HG03060 (cell line): ENCODE data around the gene TSPAN12.

Source experiments
- ATAC-seq: cut with Tn5 transposase; IDR thresholded peaks from one replicate; pipeline ENCODE4 v1.9.1; 2021; ENCODE audit warnings: low read depth, moderate number of reproducible peaks; ENCODE audit not compliant: unreplicated experiment

Gene TSPAN12

GRCh38 chr7:120852700-120853099 lies 5.2 kb downstream of the TSPAN12 start:
- ATAC-seq = no peak

- ATAC-seq = no peak
Measured at GRCh38 chr7:120843109-120843508, 14.8 kb downstream of the TSPAN12 start.

- ATAC-seq = no peak
Measured at GRCh38 chr7:120842121-120842621, 15.8 kb downstream of the TSPAN12 start.

GRCh38 chr7:120841608-120842007 lies 16.3 kb downstream of the TSPAN12 start:
- ATAC-seq = no peak

GRCh38 chr7:120838281-120838682 lies 19.7 kb downstream of the TSPAN12 start:
- ATAC-seq = no peak

GRCh38 chr7:120837599-120837998 lies 20.3 kb downstream of the TSPAN12 start:
- no peak for ATAC-seq

- ATAC-seq = no peak
Measured at GRCh38 chr7:120836556-120837115, 21.3 kb downstream of the TSPAN12 start.

- no peak for ATAC-seq
Measured at GRCh38 chr7:120834726-120835125, 23.2 kb downstream of the TSPAN12 start.

GRCh38 chr7:120833546-120833945 lies 24.4 kb downstream of the TSPAN12 start:
- ATAC-seq = no peak

- ATAC-seq = no peak
Measured at GRCh38 chr7:120832803-120833202, 25.1 kb downstream of the TSPAN12 start.

GRCh38 chr7:120831260-120831659 lies 26.7 kb downstream of the TSPAN12 start:
- no peak for ATAC-seq

GRCh38 chr7:120829487-120829886 lies 28.5 kb downstream of the TSPAN12 start:
- ATAC-seq = no peak

- ATAC-seq = no peak
Measured at GRCh38 chr7:120828528-120828927, 29.4 kb downstream of the TSPAN12 start.

- no peak for ATAC-seq
Measured at GRCh38 chr7:120827371-120828118, 30.4 kb downstream of the TSPAN12 start.

- no peak for ATAC-seq
Measured at GRCh38 chr7:120825576-120825975, 32.4 kb downstream of the TSPAN12 start.

- no peak for ATAC-seq
Measured at GRCh38 chr7:120825152-120825551, 32.8 kb downstream of the TSPAN12 start.

GRCh38 chr7:120819861-120820260 lies 38.1 kb downstream of the TSPAN12 start:
- ATAC-seq = no peak

- no peak for ATAC-seq
Measured at GRCh38 chr7:120817851-120818250, 40.1 kb downstream of the TSPAN12 start.

- ATAC-seq = no peak
Measured at GRCh38 chr7:120814253-120814939, 43.5 kb downstream of the TSPAN12 start.

GRCh38 chr7:120813546-120814252 lies 44.2 kb downstream of the TSPAN12 start:
- ATAC-seq = no peak

- ATAC-seq = no peak
Measured at GRCh38 chr7:120813089-120813488, 44.9 kb downstream of the TSPAN12 start.
